Stimulated activated naive CD8-positive, alpha-beta T cell treated with anti-CD3 and anti-CD28 coated beads, Interleukin-15, Interleukin-2, amounts not matched to agents 100 ng/mL and 50 ng/mL, for 24 hours (primary cell): Measurements from ENCODE around the gene SEPTIN2.
A peak's percentile ranks its signal among the peaks of the same experiment; 100 is the strongest.

Experiments used
- H3K27ac Mint-ChIP-seq: one replicate; pipeline ENCODE4 v1.8.0; 2021; ENCODE audit warnings: mild to moderate bottlenecking, mixed read lengths
- H3K27me3 Mint-ChIP-seq: one replicate; pipeline ENCODE4 v1.8.0; 2021; ENCODE audit warnings: mixed read lengths
- H3K36me3 Mint-ChIP-seq: one replicate; pipeline ENCODE4 v1.8.0; 2021; ENCODE audit warnings: low read depth, mixed read lengths
- H3K4me1 Mint-ChIP-seq: one replicate; pipeline ENCODE4 v1.8.0; 2021; ENCODE audit warnings: low read depth, mixed read lengths
- H3K4me3 Mint-ChIP-seq: one replicate; pipeline ENCODE4 v1.8.0; 2021; ENCODE audit warnings: mild to moderate bottlenecking, mixed read lengths
- H3K9me3 Mint-ChIP-seq: one replicate; pipeline ENCODE4 v1.8.0; 2021; ENCODE audit warnings: mixed read lengths

Gene SEPTIN2

DNA sequence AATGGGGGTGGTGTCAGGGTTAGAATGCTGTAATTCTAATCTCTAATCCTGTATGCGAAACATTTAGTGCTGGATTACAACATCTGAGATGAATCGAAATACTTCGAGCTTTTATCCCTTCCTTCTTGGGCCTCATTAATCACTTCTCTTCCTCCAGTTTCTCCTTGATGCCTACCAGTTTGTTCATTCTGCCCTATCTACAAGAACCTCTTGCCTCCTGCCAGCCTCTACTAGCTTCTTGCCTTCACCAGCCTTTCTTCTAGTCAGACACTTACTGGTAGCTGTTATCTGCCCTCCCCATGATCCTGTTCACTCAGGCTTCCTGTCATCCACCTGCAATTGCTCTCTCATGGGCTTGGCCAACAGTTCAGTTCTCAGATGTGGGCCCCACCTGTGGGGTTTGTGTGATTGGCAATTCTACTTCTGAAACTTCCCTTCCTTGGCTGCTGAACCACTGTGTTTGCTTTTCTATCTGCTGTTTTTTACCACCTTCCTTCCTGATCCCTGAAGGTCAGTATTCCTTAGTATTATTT is 25.0 kb downstream of the SEPTIN2 start:
- Mint-ChIP-seq H3K36me3 (peaks cover 77% of the 10 kb centered on the region), H3K27ac (no peak overlapping the region), H3K4me1 (peaks cover 23% of the 10 kb centered on the region), H3K9me3 (no peaks in the 10 kb centered on the region), H3K4me3 (no peak overlapping the region), H3K27me3 (no peaks in the 10 kb centered on the region)

DNA sequence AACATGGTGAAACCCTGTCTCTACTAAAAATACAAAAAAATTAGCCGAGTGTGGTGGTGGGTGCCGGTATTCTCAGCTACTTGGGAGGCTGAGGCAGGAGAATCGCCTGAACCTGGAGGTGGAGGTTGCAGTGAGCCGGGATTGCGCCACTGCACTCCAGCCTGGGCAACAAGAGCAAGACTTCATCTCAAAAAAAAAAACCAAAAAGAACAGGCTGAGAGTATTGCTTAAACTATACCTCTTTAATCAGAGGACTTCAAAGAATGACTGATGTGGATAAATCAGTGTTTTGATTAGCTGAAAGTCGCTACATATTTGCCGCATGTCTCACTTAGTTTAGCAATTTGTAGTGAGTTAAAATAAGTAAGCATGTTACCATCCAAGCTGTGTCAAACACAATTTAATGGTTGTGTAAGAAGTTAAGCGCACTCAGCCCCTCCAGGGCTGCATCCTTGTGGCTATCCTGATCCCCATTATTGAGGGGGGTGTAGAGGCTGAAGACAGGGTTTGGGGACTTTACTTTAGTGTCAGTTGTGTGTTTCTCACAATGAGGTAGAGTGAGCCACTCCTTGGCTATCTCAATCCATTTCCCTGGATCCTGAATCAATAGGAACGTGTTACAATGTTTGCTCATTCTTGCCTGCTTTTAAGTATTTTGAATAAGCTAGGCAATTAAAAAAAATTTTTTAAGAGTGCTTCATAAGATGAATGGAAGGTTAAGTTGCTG is 29.4 kb downstream of the SEPTIN2 start:
- Mint-ChIP-seq H3K4me3 (no peak overlapping the region), H3K27ac (no peak overlapping the region), H3K36me3 (peaks cover 82% of the 10 kb centered on the region), H3K27me3 (no peaks in the 10 kb centered on the region), H3K9me3 (no peaks in the 10 kb centered on the region), H3K4me1 (peaks cover 8% of the 10 kb centered on the region)

DNA sequence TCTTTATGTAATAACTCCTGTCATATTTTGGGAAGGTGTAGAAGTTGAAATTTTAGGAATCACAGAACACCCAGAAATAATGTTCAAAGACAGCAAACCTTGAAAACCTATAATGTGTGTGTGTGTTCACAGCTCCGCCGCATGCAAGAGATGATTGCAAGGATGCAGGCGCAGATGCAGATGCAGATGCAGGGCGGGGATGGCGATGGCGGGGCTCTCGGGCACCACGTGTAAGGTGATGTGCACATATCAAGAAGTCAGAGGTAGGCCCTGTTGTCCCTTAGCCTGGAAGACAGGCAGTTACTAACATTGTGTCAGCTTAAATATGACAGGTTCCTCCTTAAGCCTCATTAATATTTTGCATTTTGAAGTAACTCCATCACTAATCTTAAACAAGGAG is 34.2 kb downstream of the SEPTIN2 start:
- H3K4me3 Mint-ChIP-seq: no peak overlapping the region
- H3K9me3 Mint-ChIP-seq: no peaks in the 10 kb centered on the region
- H3K4me1 Mint-ChIP-seq: no peaks in the 10 kb centered on the region
- no peak overlapping the region for H3K27ac Mint-ChIP-seq
- H3K36me3 Mint-ChIP-seq: peaks cover 80% of the 10 kb centered on the region
- H3K27me3 Mint-ChIP-seq: no peaks in the 10 kb centered on the region

DNA sequence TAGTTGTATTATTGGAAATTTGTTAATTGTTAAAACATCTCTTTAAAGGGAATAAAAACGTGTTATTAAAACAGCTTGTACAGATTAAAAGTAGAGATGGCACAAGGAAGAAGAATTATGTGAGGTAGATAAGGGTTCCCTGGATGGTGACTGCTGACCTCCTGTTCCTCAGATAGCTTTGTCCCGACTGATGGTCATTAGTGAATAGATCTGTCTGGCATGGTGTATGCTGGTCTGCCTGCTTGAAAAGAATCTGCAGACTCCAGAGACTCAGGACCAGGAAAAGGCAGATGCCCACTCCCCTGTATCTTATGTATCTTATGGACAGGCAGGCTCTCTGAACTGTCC is 34.8 kb downstream of the SEPTIN2 start:
- no peak overlapping the region for H3K27ac Mint-ChIP-seq
- no peaks in the 10 kb centered on the region for H3K4me1 Mint-ChIP-seq
- no peaks in the 10 kb centered on the region for H3K9me3 Mint-ChIP-seq

DNA sequence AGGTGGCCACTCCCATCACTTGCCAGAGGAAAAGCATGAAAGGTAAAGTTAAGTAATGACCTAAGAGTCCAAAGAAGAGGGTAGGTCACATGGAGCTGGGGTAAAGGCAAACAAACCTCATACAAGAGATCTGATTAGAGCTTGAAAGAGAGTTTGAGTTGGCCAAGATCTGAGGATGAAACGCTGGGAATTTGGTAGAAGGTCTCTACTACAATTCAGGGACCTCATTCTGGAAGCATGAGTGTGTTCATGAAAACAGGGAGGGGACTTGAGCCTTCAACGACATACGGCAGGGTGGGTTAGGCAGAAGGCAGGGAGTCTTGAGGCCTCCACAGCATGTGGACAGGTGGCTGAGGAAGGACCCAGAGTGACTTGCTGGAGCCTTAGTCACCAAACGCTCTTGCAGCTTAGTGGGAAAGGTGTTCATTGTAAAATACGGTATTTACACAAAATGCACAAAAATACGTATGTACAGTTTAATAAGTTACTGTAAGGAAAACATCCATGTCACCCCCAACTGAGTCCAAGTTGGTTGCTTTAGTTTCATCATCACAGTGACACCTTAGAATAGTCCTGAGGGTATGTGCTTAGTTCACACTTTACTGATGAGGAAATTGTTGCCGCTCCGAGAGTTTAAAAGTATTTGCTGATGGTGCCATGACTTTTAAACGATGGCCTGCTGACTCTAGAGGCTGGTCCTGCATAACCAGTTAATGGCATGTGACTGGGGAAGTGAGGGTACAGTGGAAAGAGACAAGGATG is 35.3 kb downstream of the SEPTIN2 start:
- Mint-ChIP-seq H3K27me3 (no peaks in the 10 kb centered on the region), H3K27ac (no peak overlapping the region), H3K36me3 (peaks cover 69% of the 10 kb centered on the region)

More for the DNA sequence above, 34.8 kb downstream of the SEPTIN2 start:
- Mint-ChIP-seq H3K36me3 (peaks cover 75% of the 10 kb centered on the region), H3K4me3 (no peak overlapping the region), H3K27me3 (no peaks in the 10 kb centered on the region)

DNA sequence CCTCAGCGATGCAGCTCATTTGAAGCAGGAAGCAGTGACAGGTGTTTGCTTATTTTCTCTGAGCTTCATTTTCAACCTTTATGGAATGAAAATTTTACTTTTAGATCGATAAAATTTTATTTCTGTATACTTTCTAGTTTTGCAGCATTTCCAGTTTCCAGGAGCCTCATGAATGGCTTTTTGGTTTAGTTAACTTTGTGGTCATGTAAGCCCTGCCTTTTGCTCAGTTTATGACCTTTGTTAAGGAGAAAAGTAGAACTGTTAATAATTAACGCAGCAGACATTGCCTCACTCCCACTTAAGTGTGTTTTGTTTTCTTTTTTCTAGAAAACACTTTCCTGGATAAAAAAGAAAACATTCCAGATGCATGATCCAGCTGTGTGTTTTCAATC is 35.9 kb downstream of the SEPTIN2 start:
- Mint-ChIP-seq H3K4me3 (no peak overlapping the region), H3K4me1 (no peaks in the 10 kb centered on the region), H3K27ac (no peak overlapping the region), H3K27me3 (no peaks in the 10 kb centered on the region), H3K36me3 (peaks cover 67% of the 10 kb centered on the region), H3K9me3 (no peaks in the 10 kb centered on the region)

More for the DNA sequence above, 35.3 kb downstream of the SEPTIN2 start:
- H3K4me1 Mint-ChIP-seq: no peaks in the 10 kb centered on the region
- no peaks in the 10 kb centered on the region for H3K9me3 Mint-ChIP-seq
- no peak overlapping the region for H3K4me3 Mint-ChIP-seq

DNA sequence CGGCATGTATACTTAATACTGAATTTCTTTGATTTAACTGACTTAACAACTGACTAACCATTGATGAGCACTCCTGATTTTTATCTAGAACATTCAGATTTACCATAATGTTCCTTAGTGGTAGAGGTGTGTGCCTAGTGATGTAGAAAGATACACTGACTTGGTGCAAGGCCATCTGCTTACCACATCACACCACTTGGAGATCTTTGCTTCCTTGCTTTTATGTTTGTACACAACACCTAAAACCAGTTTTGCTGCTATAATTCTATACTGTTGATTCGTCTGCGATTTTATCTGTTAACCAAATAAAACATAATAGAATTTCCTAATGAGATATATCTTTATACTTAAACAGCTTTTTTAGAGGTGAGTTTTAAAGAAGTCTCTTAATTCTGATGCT is 36.5 kb downstream of the SEPTIN2 start:
- Mint-ChIP-seq H3K9me3 (no peaks in the 10 kb centered on the region), H3K27ac (no peak overlapping the region)

DNA sequence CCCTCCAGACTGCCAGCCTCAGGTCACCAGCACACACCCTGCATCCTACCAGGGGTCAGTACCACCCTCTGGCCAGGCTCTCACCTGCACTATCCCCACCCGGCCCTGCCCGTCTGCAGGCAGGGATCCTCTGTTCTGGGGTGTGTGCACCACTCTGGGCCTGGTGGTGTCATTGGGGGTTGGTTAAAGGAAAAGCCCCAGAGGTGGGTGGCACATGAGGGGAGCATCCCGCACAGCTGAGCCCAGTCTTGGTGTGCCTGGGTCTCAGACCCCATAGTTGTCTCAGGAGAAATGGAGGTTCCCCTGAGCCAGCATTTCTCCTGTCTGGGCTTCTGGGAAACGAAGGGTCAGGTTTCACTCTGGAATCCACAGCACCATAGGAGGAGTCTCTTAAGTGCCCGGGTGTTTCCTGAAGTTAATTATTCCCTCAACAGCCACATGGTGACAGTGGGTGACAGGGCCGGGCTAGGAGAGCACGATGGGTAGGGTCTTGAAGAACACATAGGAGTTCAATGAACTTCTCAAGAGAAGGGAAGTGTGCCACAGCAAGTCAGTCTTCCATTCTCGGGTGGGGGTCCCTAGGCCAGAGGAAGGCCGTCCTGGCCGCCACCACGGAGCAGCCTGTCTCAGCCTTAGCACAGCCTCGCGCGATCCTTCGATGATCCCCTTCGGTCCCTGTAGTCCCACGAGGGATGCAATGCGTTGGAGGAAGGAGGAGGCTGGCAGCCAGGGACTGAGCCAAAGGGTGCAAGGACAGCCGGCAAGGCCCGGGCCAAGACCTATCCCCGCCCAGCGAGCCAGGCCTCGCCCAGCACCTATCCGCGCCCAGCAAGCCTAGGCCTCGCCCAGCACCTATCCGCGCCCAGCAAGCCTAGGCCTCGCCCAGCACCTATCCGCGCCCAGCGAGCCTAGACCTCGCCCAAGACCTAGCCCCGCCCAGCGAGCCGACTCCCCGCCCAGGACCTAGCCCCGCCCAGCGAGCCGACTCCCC is 39.2 kb downstream of the SEPTIN2 start:
- peak overlapping the region; percentile 24 for H3K27ac Mint-ChIP-seq
- peaks cover 27% of the 10 kb centered on the region for H3K4me1 Mint-ChIP-seq
- no peaks in the 10 kb centered on the region for H3K9me3 Mint-ChIP-seq
- H3K36me3 Mint-ChIP-seq: peaks cover 48% of the 10 kb centered on the region
- H3K4me3 Mint-ChIP-seq: no peak overlapping the region
- no peaks in the 10 kb centered on the region for H3K27me3 Mint-ChIP-seq

More for the DNA sequence above, 36.5 kb downstream of the SEPTIN2 start:
- Mint-ChIP-seq H3K4me1 (peaks cover 4% of the 10 kb centered on the region), H3K27me3 (no peaks in the 10 kb centered on the region), H3K36me3 (peaks cover 64% of the 10 kb centered on the region), H3K4me3 (no peak overlapping the region)

DNA sequence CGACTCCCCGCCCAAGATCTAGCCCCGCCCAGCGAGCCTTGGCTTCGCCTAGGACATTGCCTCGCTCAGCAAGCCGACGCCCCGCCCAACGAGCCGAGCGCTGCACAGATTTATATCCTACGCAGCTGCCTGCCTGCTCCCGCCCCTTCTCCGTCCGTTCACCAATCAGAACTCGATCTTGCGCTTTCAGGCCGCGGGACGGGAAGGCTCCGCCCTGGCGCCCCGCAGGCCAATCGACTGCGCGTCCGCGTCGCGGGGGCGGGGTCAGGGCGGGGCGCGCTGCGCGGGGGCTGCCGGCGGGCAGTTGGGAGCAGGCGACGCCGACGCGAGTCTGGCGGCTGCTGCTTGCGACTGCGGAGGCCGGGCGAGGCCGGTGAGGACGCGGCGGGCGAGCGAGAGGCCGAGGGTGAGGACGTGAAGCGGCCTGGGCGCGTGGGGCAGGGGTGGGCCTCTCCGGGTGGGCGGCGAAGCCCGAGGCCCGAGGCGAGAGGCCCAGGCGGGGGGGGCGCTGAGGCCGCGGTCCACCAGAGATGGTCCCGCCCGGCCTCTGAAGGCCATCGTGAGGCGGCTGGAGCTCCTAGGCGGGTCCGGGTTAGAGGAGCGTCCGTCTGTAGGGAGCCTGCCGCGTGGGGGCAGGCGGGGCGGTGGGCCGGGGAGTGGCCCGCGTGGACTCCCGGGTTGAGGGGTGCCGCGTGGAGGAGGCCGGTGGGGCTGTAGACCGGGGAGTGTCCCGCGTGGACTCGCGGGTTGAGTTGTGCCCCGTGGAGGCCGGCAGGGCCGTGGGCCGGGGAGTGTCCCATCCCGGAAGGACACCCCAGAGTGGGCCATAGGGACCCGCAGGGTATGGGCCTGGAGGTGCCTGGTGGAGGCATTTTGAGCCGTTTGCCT is 40.5 kb downstream of the SEPTIN2 start, which contains the start of gene FARP2:
Gene FARP2 (plus strand): TSS at position 303 of the 888 bp plus-strand sequence. CDS start 16,823 bp downstream, outside the sequence.
- H3K27ac Mint-ChIP-seq: peak within 1 kb of the TSS; percentile 75

DNA sequence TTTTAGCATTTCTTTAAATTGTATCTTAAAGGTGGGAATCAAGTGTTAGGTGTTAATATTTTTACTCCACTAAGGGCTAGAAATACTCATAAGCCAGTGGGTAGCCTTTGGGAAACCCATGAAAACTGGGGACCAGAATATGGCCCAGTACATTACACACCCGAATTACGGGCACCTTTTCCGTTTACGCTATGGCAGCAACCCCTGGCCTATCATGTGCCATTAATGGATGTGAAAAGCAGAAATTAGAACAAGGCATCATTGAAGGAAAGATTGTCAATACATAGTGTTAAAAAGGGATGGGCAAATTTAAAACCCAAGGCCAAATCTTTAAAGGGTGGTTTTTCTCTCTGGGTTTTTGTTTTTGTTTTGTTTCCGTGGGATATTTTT is 41.1 kb downstream of the SEPTIN2 start:
- H3K36me3 Mint-ChIP-seq: peaks cover 29% of the 10 kb centered on the region
- no peaks in the 10 kb centered on the region for H3K27me3 Mint-ChIP-seq
- H3K27ac Mint-ChIP-seq: peak overlapping the region; percentile 75
- no peaks in the 10 kb centered on the region for H3K9me3 Mint-ChIP-seq
- H3K4me3 Mint-ChIP-seq: peak overlapping the region; percentile 85
- peaks cover 34% of the 10 kb centered on the region for H3K4me1 Mint-ChIP-seq

More for the DNA sequence above, 40.5 kb downstream of the SEPTIN2 start, which contains the start of gene FARP2:
- no peaks in the 10 kb centered on the region for H3K9me3 Mint-ChIP-seq
- H3K4me1 Mint-ChIP-seq: peaks cover 33% of the 10 kb centered on the region
- H3K4me3 Mint-ChIP-seq: peak within 1 kb of the TSS; percentile 85
- H3K36me3 Mint-ChIP-seq: peaks cover 36% of the 10 kb centered on the region
- no peaks in the 10 kb centered on the region for H3K27me3 Mint-ChIP-seq

DNA sequence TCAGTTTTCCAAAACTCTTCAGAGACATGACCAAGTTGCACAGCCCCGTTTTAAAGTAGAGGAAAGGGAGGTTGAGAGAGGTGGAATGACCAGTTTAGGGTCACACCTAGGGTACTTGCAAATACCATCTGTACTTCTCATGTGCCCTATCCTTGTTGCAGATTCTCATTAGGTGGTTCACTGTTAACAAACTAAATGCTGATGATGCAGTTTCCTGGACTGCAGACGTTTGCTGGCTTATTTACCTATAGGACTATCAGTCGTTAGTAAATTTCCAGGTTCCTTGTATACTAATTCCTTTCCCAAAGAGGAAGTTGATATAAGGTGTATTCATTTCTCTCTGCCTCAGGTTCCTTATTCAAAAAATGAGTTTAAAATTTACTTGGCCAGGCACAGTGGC is 41.8 kb downstream of the SEPTIN2 start:
- peaks cover 25% of the 10 kb centered on the region for H3K36me3 Mint-ChIP-seq
- H3K4me1 Mint-ChIP-seq: peaks cover 34% of the 10 kb centered on the region
- no peaks in the 10 kb centered on the region for H3K9me3 Mint-ChIP-seq
- H3K4me3 Mint-ChIP-seq: peak overlapping the region; percentile 85
- H3K27ac Mint-ChIP-seq: no peak overlapping the region
- no peaks in the 10 kb centered on the region for H3K27me3 Mint-ChIP-seq

DNA sequence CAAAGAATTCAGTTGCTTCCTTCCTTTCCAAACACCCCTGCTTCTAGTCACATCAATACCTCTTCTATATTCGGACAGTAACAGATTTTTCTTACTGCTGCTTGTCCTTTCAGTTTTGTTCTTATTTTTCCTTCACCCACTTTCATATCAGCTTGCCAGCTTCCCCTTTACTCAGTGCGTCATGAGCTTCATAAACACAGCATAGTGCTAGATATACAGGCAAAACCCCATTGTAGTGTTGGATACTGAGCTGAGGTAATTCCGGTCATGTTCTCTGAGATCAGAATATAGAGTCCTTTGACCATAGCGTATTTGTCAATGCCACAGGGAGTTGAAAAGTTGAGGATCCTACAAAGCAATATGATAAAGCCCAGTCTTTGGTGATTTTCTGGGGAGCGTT is 42.7 kb downstream of the SEPTIN2 start:
- Mint-ChIP-seq H3K27ac (peak overlapping the region; percentile 32), H3K4me1 (peaks cover 37% of the 10 kb centered on the region), H3K27me3 (no peaks in the 10 kb centered on the region), H3K4me3 (peak overlapping the region; percentile 58), H3K36me3 (peaks cover 18% of the 10 kb centered on the region), H3K9me3 (no peaks in the 10 kb centered on the region)

DNA sequence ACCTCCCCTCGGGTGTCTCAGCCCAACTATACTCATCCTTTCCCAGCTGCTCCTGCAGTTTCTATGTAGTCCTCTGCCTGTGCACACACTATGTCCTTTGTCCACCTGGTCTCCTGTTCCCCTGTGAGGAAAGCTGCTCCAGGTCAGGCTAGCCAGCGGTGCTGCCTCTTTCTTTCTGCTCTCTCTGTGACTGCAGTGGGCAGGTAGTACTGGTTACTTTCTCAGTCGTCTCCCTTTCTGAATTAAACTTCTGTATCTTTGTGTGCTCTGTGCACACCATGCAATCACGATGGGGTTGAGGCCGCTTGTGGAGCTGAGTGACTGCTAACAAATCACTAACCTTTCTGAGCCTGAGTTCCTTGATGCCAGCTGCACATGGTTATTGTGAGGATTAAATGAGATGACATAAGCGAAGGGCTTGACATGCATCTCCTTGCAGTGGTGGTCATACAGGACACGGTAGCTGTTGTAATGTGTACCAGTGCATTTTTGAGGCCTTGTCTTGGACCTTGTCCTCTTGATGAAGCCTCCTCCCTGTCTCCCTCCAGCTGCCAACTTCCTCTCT is 43.8 kb downstream of the SEPTIN2 start:
- H3K4me1 Mint-ChIP-seq: peaks cover 42% of the 10 kb centered on the region
- peaks cover 7% of the 10 kb centered on the region for H3K36me3 Mint-ChIP-seq
- H3K9me3 Mint-ChIP-seq: no peaks in the 10 kb centered on the region
- no peaks in the 10 kb centered on the region for H3K27me3 Mint-ChIP-seq
- no peak overlapping the region for H3K4me3 Mint-ChIP-seq
- no peak overlapping the region for H3K27ac Mint-ChIP-seq
